GM18508 (cell line): Measurements from ENCODE around the gene MAOA.

Experiments
- ATAC-seq: cut with Tn5 transposase; IDR thresholded peaks from one replicate; pipeline ENCODE4 v1.9.1; 2021; ENCODE audit warnings: moderate number of reproducible peaks; ENCODE audit not compliant: insufficient read depth, unreplicated experiment

MAOA gene

DNA sequence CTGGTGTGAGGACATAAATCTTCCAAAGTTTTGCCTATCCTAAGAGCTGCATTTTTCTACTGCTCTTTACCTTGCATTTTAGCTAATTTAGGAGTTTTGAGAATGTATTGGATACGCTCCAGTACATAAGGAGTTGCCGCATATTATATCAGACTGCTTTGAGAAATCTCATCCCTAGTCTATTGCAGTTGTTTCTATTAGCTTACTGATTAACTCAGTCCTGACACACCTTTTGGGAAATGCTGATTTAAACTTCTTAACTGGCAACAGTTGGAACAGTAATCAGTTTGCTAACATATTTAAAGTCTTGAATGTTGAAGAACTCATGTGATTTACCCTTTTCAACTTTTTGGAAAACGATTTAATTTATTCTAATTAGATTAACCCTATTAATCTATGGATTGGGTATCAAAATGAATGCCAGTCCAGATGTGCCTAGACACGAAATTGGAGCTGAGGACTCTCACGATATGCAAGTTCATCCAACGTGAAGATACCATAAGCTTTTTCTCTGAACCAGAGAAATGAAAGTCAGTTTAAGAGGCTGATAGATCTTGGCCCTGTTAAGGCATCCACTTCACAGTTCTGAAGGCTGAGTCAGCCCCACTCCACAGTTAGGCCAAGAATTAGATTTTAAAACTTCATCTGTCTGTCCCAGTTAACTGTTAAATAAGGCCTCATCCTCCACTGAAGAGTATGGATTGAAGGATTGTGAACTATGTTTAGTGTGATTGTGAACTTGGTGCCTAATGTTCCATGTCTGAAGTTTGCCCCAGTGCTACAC lies 90.0 kb downstream of the MAOA start:
- no peak for ATAC-seq

- no peak for ATAC-seq
These were observed 91.4 kb downstream of the MAOA start for GRCh38 chrX:43747476-43747875.

DNA sequence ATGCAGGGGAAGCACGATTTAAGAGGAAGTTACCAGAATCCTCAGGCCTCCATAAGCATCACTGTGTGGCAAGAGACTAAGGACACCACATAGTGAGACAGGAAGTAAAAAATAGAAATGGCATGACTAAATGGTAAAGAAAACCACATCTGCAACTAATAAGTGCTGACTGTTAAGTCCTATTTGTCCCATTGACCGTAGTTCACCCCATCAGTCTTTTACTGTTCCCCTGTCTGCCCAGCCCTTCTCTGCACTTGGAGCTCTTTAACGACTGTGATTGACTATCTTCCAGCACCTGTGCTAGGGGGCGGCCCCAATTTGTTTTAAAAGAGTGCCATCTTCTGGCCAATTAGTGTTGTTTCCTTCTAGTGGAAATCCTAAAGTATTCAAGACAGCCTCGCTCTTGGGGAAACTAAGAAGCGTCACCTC lies 94.2 kb downstream of the MAOA start:
- peak; percentile 81 for ATAC-seq

GRCh38 chrX:43753637-43754036 lies 97.5 kb downstream of the MAOA start:
- ATAC-seq: no peak

- ATAC-seq: no peak
These were observed 100.0 kb downstream of the MAOA start for GRCh38 chrX:43756076-43756475.

- no peak for ATAC-seq
These were observed 101.9 kb downstream of the MAOA start for GRCh38 chrX:43758044-43758443.

- no peak for ATAC-seq
These were observed 130.0 kb downstream of the MAOA start for GRCh38 chrX:43785930-43786591.
